ENCODE data around the gene SCAMP4.

DNA sequence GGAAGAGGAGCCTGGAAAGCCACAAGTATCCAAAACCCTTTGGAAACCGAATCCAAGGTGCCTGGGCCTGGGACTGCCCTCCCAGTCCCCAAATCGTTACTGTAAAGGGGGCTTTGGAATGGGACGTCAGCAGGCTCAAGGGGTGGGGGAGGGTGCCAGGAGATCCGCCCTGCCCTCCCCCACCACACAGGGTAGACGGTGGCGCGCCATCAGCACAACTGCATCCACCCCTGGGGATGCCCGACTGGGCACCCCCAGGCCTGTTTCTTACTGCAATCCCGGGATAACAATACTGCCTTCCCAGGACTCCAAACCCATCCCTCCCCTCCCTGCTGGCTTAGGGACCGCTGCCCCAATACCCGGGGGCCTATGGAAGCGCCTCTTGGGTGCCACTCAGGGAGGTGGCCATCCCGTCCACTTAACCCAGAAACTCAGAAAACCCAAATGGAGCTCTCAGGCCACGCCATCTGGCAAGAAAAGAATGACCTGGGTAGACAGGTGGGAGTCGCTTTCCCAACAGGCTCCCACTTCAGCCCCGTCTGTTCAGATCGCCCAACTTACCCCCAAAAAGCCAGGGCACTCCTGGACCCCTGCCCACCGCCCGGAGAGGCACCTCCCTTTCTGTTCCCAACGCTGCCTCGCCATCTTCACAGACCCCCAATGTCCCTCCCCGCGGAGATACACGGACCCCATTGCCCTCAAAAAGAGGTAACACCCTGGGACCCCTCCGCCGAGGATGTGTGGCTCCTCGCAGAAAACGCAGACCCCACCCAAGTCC is 44.2 kb upstream of the SCAMP4 start:
- TF ChIP-seq CHD4 (IDR thresholded peaks at IDR 0.05; ENCODE audit: insufficient read depth, insufficient replicate concordance, low read depth, low read length, poor library complexity, severe bottlenecking) (no peak), ELF4 (CRISPR knock-in tag; IDR thresholded peaks at IDR 0.05) (no peak), ZNF668 (CRISPR knock-in tag; IDR thresholded peaks at IDR 0.05) (no peak), RBM25 (IDR thresholded peaks at IDR 0.05; ENCODE audit: low read depth, low read length, severe bottlenecking) (no peak), SP1 (CRISPR knock-in tag; IDR thresholded peaks at IDR 0.05) (no peak), ZNF354B (CRISPR knock-in tag; IDR thresholded peaks at IDR 0.05) (no peak), EP400 (IDR thresholded peaks at IDR 0.05) (no peak), HDAC6 (IDR thresholded peaks at IDR 0.05; ENCODE audit: low read depth, low read length) (no peak), TCF7 (IDR thresholded peaks at IDR 0.05; ENCODE audit: borderline replicate concordance) (no peak), SIX5 (IDR thresholded peaks at IDR 0.05; ENCODE audit: borderline replicate concordance in 1 of 2, insufficient read depth in 1 of 2, low read depth in 1 of 2, low read length in 2 of 2) (no peak)
- TF ChIP-seq, protein P1, sequence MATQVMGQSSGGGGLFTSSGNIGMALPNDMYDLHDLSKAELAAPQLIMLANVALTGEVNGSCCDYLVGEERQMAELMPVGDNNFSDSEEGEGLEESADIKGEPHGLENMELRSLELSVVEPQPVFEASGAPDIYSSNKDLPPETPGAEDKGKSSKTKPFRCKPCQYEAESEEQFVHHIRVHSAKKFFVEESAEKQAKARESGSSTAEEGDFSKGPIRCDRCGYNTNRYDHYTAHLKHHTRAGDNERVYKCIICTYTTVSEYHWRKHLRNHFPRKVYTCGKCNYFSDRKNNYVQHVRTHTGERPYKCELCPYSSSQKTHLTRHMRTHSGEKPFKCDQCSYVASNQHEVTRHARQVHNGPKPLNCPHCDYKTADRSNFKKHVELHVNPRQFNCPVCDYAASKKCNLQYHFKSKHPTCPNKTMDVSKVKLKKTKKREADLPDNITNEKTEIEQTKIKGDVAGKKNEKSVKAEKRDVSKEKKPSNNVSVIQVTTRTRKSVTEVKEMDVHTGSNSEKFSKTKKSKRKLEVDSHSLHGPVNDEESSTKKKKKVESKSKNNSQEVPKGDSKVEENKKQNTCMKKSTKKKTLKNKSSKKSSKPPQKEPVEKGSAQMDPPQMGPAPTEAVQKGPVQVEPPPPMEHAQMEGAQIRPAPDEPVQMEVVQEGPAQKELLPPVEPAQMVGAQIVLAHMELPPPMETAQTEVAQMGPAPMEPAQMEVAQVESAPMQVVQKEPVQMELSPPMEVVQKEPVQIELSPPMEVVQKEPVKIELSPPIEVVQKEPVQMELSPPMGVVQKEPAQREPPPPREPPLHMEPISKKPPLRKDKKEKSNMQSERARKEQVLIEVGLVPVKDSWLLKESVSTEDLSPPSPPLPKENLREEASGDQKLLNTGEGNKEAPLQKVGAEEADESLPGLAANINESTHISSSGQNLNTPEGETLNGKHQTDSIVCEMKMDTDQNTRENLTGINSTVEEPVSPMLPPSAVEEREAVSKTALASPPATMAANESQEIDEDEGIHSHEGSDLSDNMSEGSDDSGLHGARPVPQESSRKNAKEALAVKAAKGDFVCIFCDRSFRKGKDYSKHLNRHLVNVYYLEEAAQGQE (IDR thresholded peaks at IDR 0.05; ENCODE audit: borderline replicate concordance): no peak
- TF ChIP-seq, protein P1 (CRISPR knock-in tag; IDR thresholded peaks at IDR 0.05; ENCODE audit: low read depth): no peak
- TF ChIP-seq, protein P2, sequence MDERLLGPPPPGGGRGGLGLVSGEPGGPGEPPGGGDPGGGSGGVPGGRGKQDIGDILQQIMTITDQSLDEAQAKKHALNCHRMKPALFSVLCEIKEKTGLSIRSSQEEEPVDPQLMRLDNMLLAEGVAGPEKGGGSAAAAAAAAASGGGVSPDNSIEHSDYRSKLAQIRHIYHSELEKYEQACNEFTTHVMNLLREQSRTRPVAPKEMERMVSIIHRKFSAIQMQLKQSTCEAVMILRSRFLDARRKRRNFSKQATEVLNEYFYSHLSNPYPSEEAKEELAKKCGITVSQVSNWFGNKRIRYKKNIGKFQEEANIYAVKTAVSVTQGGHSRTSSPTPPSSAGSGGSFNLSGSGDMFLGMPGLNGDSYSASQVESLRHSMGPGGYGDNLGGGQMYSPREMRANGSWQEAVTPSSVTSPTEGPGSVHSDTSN (CRISPR knock-in tag; IDR thresholded peaks at IDR 0.05; ENCODE audit: low read depth): no peak
- TF ChIP-seq, protein P2 (tag; conservative IDR thresholded peaks at IDR 0.05; ENCODE audit: low read depth): no peak
- TF ChIP-seq, protein P3, sequence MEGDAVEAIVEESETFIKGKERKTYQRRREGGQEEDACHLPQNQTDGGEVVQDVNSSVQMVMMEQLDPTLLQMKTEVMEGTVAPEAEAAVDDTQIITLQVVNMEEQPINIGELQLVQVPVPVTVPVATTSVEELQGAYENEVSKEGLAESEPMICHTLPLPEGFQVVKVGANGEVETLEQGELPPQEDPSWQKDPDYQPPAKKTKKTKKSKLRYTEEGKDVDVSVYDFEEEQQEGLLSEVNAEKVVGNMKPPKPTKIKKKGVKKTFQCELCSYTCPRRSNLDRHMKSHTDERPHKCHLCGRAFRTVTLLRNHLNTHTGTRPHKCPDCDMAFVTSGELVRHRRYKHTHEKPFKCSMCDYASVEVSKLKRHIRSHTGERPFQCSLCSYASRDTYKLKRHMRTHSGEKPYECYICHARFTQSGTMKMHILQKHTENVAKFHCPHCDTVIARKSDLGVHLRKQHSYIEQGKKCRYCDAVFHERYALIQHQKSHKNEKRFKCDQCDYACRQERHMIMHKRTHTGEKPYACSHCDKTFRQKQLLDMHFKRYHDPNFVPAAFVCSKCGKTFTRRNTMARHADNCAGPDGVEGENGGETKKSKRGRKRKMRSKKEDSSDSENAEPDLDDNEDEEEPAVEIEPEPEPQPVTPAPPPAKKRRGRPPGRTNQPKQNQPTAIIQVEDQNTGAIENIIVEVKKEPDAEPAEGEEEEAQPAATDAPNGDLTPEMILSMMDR (IDR thresholded peaks at IDR 0.05 in 2 of 3, conservative IDR thresholded peaks at IDR 0.05 in 1 of 3; ENCODE audit: insufficient read depth in 2 of 3, low read depth in 1 of 3, low read length in 3 of 3): no peak
- TF ChIP-seq, protein P4, sequence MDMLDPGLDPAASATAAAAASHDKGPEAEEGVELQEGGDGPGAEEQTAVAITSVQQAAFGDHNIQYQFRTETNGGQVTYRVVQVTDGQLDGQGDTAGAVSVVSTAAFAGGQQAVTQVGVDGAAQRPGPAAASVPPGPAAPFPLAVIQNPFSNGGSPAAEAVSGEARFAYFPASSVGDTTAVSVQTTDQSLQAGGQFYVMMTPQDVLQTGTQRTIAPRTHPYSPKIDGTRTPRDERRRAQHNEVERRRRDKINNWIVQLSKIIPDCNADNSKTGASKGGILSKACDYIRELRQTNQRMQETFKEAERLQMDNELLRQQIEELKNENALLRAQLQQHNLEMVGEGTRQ (CRISPR knock-in tag; IDR thresholded peaks at IDR 0.05): no peak

All from K562 (cell line).